Midbrain (tissue), 1 donor: ENCODE measurements around the gene THOC1.

Experiments
- DNase-seq: peaks from one replicate; lab custom pipeline; 2025; lab: John Stamatoyannopoulos, UW

The THOC1 gene

GRCh38 chr18:215448-216010, 52.3 kb downstream of the THOC1 start:
- no peak for DNase-seq

- peak; percentile 19 for DNase-seq
These were observed 53.9 kb downstream of the THOC1 start for GRCh38 chr18:213966-214365.

- no peak for DNase-seq
These were observed 54.3 kb downstream of the THOC1 start for GRCh38 chr18:213505-213904.

- DNase-seq = no peak
These were observed 55.1 kb downstream of the THOC1 start for GRCh38 chr18:212780-213179.

- no peak for DNase-seq
These were observed 56.3 kb downstream of the THOC1 start for GRCh38 chr18:211582-211981.

GRCh38 chr18:210733-211132, 57.1 kb downstream of the THOC1 start:
- no peak for DNase-seq

- no peak for DNase-seq
These were observed 57.8 kb downstream of the THOC1 start for GRCh38 chr18:210075-210474.

GRCh38 chr18:199768-200167, 68.1 kb downstream of the THOC1 start:
- no peak for DNase-seq

GRCh38 chr18:199214-199613, 68.6 kb downstream of the THOC1 start:
- DNase-seq = no peak

- DNase-seq = peak; percentile 44
These were observed 72.2 kb downstream of the THOC1 start for GRCh38 chr18:195651-196050.

GRCh38 chr18:192801-193200, 75.0 kb downstream of the THOC1 start:
- DNase-seq = no peak

- DNase-seq = no peak
These were observed 76.1 kb downstream of the THOC1 start for GRCh38 chr18:191725-192124.

GRCh38 chr18:189254-189653, 78.6 kb downstream of the THOC1 start:
- no peak for DNase-seq

- DNase-seq = no peak
These were observed 84.1 kb downstream of the THOC1 start for GRCh38 chr18:183769-184168.

- DNase-seq = no peak
These were observed 86.1 kb downstream of the THOC1 start for GRCh38 chr18:181711-182110.

- DNase-seq = no peak
These were observed 88.3 kb downstream of the THOC1 start for GRCh38 chr18:179499-179898.

GRCh38 chr18:172361-172760, 95.5 kb downstream of the THOC1 start:
- no peak for DNase-seq
